Stimulated activated CD4-positive, alpha-beta T cell treated with anti-CD3 and anti-CD28 coated beads, Interleukin-1b, Interleukin-23, amount 100 ng/mL, for 24 hours (primary cell): ENCODE data around the gene ARRDC2.
"Not testable (repeated sequence)": the region's sequence is repeated elsewhere in the genome, so short reads cannot be mapped to it uniquely, and the experiment has no call there.

ENCODE experiments used
- DNase-seq, 4 experiments: peaks; one replicate each; pipeline ENCODE4 v3.0.0-alpha.2; 2020; ENCODE audit warnings: low read depth in 4 of 4, low spot score in 1 of 4

The ARRDC2 gene

DNA sequence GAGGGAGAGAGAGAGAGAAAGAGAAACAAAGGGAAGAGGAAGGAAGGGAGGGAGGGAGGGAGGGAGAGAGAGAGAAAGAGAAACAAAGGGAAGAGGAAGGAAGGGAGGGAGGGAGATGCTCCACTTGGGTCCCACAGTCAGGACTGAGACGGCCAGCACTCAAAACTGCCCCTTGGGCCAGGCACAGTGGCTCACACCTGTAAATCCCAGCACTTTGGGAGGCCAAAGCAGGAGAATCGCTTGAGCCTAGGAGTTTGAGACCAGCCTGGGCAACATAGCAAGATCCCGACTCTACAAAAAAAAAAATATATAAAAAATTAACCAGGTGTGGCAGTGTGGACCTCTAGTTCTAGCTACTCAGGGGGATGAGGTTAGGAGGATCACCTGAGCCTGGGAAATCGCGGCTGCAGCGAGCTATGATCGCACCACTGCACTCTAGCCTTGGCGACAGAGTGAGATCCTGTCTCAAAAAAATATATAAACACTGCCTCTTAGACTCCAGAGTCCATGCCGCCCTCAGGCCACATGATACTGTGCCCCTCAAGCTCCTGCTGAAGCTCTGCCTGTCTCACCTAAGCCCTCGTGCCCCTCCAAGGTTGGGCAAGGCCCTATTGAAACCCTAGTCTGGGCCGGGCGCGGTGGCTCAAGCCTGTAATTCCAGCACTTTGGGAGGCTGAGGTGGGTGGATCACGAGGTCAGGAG, 8.4 kb downstream of the ARRDC2 start:
- DNase-seq = no peak

DNA sequence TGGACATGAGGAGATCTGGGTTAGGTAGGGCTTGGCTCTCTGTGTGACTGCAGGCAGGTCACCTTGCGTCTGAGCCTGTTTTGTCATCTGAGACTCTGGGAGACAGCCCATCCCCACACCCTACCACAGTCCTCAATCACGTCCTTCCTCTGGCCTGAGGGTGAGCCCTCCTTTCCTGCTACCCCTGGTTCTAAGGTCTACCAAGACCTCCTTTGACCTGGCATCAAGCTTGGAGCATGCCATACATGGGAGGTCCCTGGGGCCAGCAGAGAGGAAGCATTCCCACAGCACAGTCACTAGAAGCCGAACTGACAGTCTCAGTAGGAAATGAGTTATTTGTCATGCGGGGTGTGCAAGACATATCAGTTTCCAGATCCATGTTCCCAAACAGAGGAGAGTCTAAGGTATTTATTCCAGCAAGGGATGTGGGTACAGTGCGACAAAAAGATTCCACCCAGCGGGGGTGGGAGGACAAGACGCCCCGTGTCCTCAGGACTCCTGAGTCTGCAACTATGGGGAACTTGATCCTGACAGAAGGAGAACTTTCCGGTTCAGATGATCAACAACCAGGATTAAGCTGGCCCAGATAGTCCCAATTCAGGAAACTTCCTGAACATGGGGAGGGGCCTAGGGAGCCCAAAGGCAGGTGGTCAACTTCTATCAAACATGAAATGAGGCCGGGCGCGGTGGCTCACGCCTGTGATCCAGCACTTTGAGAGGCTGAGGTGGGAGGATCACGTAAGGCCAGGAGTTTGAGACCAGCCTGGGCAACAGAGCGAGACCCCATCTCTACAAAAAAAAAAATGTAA, 9.5 kb downstream of the ARRDC2 start:
- no peak for DNase-seq

DNA sequence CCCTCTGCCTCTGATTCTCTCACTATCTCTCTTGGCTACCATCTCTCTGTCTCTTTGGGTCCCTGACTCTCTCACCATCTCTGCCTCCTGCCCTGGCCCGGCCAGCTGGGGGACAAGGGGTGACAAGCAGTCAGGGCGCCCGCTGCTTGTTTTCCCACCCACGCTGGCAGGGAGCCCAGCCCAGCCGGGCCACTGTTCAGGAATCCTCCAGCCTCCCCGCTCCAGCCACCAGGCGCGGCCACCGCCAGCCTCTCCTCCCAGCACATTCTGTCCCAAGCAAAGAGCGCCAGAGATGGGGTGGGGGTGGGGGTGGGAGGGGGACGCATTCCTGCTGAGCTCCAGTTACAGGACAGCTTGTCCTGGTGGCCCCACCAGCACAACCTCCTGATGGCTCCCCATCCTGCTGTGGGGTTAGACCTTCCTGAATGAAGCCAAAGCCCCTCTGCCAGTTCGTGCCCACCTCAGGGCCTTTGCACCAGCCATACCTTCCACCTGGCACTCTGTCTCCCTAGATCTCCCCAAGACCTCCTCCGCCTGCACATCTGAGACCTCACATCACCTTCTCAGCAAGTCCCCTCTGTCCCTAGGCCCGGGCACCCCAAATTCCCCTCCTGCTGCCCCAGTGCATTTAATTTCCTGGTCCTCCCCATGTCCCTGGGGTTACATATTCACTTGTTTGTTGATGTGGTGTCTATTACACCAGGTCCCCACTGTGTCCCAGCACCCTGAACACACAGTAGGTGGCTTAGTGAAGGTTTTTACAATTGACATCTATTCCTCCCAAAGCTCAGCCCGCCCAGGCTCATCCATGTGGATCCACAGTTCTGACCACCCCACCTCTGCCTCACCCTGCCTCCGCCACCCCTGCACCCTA, 12.5 kb downstream of the ARRDC2 start:
- no peak for DNase-seq

DNA sequence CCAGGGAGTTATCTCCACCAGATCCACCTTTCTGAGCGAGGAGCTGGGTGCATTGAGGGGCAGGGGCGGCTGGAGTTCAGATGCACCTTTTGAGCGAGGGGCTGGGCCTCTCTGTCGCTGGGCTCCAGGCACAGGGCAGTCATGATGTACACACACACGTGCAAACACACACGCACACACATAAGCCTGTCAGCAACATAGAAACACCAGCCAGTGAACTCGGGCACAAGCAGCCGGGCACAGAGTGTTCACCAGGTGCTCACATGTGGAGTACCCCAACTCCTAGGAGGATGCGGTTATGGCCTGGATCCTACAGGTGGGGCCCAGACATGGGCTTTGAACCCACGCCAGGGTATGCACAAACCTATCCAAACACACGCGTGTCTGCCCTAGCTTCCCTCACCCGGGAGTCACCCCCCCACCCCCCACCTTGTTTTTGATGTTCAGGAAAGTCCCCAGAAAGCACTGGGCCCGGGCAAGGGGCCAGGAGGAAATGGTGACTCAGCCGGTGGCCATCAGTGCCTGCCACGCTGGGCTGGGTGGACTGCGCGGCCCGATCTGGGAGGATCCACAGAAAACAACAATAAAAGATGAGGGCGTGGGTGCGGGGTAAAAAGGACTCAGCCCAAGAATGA, 13.3 kb downstream of the ARRDC2 start:
- no peak for DNase-seq

GRCh38 chr19:18023622-18024251, 15.8 kb downstream of the ARRDC2 start:
- DNase-seq = peak in 1 of 4 experiments; percentile 32

DNA sequence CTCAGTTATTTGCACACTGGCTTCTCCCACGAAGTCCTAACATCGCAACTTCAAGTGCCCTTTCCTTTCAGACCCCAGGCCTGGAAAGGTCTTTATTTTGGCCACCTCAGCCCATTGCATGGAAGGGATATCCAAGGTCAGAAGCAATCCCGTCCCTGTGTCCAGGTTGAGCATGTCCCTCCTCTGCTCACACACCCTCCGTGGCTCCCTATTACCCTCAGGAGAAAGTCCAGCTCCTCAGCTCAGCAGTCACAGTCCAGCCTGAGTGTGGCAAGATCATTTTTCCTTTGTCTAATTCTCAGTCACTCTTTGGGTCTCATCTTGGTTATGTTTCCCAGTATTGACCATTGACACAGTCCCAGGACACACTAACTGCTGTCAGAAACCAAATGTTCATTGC, 19.2 kb downstream of the ARRDC2 start:
- no peak for DNase-seq

- no peak for DNase-seq
Observed at GRCh38 chr19:18029617-18030338, 21.8 kb downstream of the ARRDC2 start.

DNA sequence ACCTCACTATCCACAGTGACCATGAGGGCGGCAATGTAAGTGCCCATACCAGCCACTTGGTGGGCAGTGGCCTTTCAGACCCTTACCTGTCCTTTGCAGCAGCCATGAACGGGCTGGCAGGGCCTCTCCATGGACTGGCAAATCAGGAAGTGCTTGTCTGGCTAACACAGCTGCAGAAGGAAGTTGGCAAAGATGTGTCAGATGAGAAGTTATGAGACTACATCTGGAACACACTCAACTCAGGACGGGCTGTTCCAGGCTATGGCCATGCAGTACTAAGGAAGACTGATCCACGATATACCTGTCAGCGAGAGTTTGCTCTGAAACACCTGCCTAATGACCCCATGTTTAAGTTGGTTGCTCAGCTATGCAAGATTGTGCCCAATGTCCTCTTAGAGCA, 23.4 kb downstream of the ARRDC2 start:
- DNase-seq = not testable (repeated sequence)

DNA sequence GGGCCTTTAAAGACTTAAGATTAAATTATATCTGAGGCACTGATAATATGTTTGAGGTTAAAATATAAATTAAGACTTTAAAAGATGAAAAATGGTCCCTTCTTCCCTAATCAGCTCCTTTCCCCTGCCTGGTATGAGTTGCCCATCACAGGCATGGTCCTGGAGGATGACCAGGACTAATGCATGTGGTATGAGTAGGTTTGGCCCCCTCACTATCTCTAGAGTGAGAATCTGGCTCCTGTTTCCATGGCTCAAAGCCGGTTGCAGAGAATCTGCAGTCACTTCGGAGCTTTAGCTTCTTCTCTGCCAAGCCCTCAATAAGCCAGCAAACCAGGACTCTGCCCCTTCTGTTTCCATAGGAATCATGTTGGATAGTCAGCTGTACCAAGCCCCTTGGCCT, 24.1 kb downstream of the ARRDC2 start:
- DNase-seq = not testable (repeated sequence)

GRCh38 chr19:18041054-18041453, 33.1 kb downstream of the ARRDC2 start:
- DNase-seq = no peak

DNA sequence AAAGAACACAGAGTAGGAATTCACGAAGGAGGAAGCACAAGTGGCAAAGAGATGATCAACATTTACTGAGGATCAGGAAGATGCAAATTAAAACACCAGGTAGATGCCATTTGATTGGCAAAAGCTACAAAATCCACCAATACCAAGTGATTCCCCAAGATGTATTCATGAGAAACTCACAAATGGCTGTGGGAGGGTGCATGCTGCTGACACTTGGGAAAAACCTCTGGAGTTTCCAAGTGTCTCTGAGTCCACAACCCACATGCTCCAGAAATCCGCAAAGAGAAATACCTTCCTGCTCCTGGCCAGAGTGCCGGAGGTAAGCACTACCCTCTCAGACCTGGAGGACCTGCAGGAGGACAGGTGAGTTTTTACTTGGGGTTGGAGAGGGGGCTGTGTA, 35.7 kb downstream of the ARRDC2 start:
- DNase-seq = no peak

DNA sequence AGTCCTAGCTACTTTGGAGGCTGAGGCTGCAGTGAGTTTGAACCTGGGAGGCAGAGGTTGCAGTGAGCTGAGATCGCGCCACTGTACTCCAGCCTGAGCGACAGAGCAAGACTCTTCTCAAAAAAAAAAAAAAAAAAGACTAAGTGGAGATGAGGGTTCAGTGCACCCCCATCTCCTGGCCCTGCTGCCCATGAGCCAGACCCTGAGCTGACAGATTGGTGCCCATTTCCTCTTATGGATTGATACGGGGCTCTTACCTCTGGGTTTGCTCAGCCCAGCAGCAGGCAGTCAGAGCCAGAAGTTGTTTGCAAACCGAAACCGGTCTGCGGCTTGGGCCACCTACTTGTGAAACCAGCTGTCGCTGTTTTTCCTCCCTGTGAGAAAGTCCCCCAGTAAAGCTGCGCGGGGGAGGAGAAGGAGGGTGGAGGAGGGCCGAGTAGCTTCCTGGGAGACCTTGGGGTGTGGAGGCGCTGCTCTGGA, 36.9 kb downstream of the ARRDC2 start:
- DNase-seq = peak; percentile 63 to 83 (median 77)

DNA sequence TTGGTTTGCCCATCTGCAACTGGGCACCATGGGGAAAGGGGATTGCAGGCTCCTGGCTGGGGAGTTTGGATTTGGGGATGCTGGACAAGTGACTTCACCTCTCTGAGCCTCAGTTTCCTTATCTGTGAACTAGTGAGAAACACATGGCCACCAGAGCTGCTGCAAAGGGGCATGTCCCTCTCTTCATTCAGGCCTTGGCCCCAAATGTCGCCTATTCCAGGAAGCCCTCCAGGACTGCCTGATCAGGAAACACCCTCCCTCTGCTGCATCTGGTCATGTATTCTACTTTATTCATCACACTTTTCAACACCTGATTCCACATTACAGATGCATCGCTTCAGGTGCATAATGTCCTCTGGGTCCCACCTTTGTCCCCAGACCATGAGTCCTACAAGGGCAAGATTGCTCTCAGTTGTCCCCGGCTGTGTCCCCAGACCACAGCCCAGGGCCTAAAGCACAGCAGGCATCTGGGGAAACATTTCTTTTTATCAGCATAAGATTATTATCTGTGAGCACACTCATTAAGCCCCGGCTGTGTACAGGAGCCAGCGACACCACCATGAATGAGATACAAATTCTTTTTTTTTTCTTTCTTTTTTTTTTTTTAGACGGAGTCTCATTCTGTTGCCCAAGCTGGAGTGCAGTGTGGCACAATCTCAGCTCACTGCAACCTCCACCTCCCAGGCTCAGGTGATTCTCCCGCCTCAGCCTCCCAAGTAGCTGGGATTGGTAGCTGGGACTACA, 37.5 kb downstream of the ARRDC2 start:
- DNase-seq = no peak

GRCh38 chr19:18046059-18046718, 38.2 kb downstream of the ARRDC2 start:
- no peak for DNase-seq

GRCh38 chr19:18049385-18049784, 41.4 kb downstream of the ARRDC2 start:
- no peak for DNase-seq

DNA sequence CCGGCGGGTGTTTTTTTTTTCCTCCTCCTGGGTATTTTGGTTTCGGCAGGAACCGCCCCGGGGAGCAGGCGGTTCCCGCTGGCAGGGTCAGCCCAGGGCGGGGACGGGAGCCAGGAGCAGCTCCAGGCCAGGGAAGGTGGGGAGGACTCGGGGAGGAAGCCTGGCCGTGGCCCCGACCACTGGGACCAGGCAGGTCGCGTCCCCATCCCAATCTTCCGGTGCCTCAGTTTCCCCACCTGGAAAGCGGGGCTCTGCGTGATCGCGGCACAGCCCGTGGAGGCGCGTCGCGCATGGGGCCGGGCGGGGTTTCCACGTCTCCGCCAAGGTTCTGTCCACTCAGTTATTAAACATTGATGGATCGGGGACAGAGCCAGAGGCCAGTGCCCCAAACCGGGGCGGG, 43.9 kb downstream of the ARRDC2 start:
- DNase-seq = no peak

DNA sequence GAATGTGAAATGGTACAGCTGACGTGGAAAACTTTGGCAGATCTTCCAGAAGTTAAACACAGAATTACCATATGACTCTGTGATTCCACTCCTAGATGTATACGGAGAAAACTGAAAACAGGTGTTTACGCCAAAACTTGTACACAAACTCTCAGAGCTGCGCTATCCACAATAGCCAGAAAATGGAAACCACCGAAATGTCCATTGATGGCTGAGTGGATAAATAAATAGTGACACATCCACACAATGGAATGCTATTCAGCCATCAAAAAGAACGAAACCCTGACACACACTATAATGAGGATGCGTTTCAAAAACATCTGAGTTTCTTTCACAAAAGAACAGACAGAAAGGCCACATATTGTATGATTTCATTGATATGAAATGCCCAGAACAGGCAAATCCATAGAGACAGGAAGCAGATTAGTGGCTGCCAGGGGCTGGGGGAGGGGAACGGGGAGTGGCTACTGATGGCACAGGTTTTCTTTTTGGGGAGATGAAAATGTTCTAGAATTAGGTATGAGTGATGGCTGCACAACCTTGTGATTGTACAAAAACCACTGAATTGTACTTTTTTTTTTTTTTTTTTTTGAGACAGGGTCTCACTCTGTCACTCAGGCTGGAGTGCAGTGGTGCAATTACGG, 45.7 kb downstream of the ARRDC2 start:
- no peak for DNase-seq

GRCh38 chr19:18055967-18056366, 48.0 kb downstream of the ARRDC2 start:
- no peak for DNase-seq
